WTC11 (cell line): Measurements from ENCODE around the gene ABCC3. TPM values are rescaled to one million over a fixed set of nuclear protein-coding genes. Genes with fewer than 3 reads are reported as not detected.

Source experiments
- ATAC-seq: fragments of 200-7000 bp; cut with Tn5 transposase; 2 replicates; pipeline ENCODE4 v1.10.0; 2021; ENCODE audit warnings: mild to moderate bottlenecking, moderate library complexity
- CTCF ChIA-PET: fragments of 300-600 bp; sonication (Branson Sonifier 250); formaldehyde crosslinking; loops from one replicate; lab custom pipeline; 2021; ENCODE audit warnings: antibody characterized with exemption; lab: Charles Lee
- POLR2A ChIA-PET: fragments of 350-600 bp; sonication (Branson Sonifier 250); formaldehyde crosslinking; loops from one replicate; lab custom pipeline; 2021; ENCODE audit warnings: antibody characterized with exemption; lab: Charles Lee
- DNase-seq: peaks from one replicate; pipeline ENCODE4 v3.0.0; 2021; ENCODE audit warnings: low spot score
- H3K27ac Mint-ChIP-seq: 2 replicates; pipeline ENCODE4 v1.8.0; 2021; ENCODE audit warnings: mixed read lengths
- H3K27me3 Mint-ChIP-seq: 2 replicates; pipeline ENCODE4 v1.8.0; 2021; ENCODE audit warnings: low read depth, mild to moderate bottlenecking, moderate library complexity, mixed read lengths
- H3K36me3 Mint-ChIP-seq: 2 replicates; pipeline ENCODE4 v1.8.0; 2021; ENCODE audit warnings: mixed read lengths
- H3K4me1 Mint-ChIP-seq: 2 replicates; pipeline ENCODE4 v1.8.0; 2022; ENCODE audit warnings: mixed read lengths
- H3K4me3 Mint-ChIP-seq: 2 replicates; pipeline ENCODE4 v1.8.0; 2021; ENCODE audit warnings: mild to moderate bottlenecking, moderate library complexity, mixed read lengths
- H3K9me3 Mint-ChIP-seq: 2 replicates; pipeline ENCODE4 v1.8.0; 2021; ENCODE audit warnings: mixed read lengths
- CBFB ChIP-seq: sonication (generic); formaldehyde crosslinking; IDR thresholded peaks from 2 replicates; pipeline ENCODE4 v1.8.1; 2022; ENCODE audit warnings: mild to moderate bottlenecking, low read depth, missing genetic modification reagents
- CDX4 ChIP-seq: fragments of 250-450 bp; sonication (Bioruptor Pico); IDR thresholded peaks from 2 replicates; pipeline ENCODE4 v1.9.0; 2021; ENCODE audit warnings: moderate library complexity, mild to moderate bottlenecking, inconsistent platforms, borderline replicate concordance
- ETV6 ChIP-seq: sonication (generic); formaldehyde crosslinking; IDR thresholded peaks from 2 replicates; pipeline ENCODE4 v1.8.1; 2022; ENCODE audit warnings: mild to moderate bottlenecking, missing genetic modification reagents
- GRHL2 ChIP-seq: fragments of 250-450 bp; sonication (Bioruptor Pico); IDR thresholded peaks from 2 replicates; pipeline ENCODE4 v1.8.0; 2022; ENCODE audit warnings: mild to moderate bottlenecking, moderate library complexity; ENCODE audit not compliant: insufficient replicate concordance, severe bottlenecking
- GTF2I ChIP-seq: fragments of 250-450 bp; sonication (Bioruptor Pico); conservative IDR thresholded peaks from 2 replicates; pipeline ENCODE4 v1.4.0; 2021; ENCODE audit warnings: mild to moderate bottlenecking
- JAZF1 ChIP-seq: fragments of 250-450 bp; sonication (Bioruptor Pico); IDR thresholded peaks from 2 replicates; pipeline ENCODE4 v1.9.0; 2021; ENCODE audit warnings: moderate library complexity, mild to moderate bottlenecking, inconsistent platforms
- NFATC4 ChIP-seq: fragments of 250-450 bp; sonication (Bioruptor Pico); IDR thresholded peaks from 2 replicates; pipeline ENCODE4 v1.9.0; 2021; ENCODE audit warnings: mild to moderate bottlenecking
- NFE2L1 ChIP-seq: sonication (generic); formaldehyde crosslinking; IDR thresholded peaks from 2 replicates; pipeline ENCODE4 v1.8.1; 2023; ENCODE audit warnings: missing genetic modification reagents
- NR1H2 ChIP-seq: sonication (generic); formaldehyde crosslinking; IDR thresholded peaks from 2 replicates; pipeline ENCODE4 v1.9.0; 2021; ENCODE audit warnings: mild to moderate bottlenecking, moderate library complexity, missing genetic modification reagents
- OVOL2 ChIP-seq: fragments of 250-450 bp; sonication (Bioruptor Pico); IDR thresholded peaks from 2 replicates; pipeline ENCODE4 v1.9.0; 2021; ENCODE audit warnings: mild to moderate bottlenecking, borderline replicate concordance
- PREB ChIP-seq: sonication (generic); formaldehyde crosslinking; IDR thresholded peaks from 2 replicates; pipeline ENCODE4 v1.8.1; 2022; ENCODE audit warnings: mild to moderate bottlenecking, missing genetic modification reagents, moderate library complexity, borderline replicate concordance
- PRRX2 ChIP-seq: fragments of 250-450 bp; sonication (Bioruptor Pico); IDR thresholded peaks from 2 replicates; pipeline ENCODE4 v1.8.0; 2021; ENCODE audit warnings: mild to moderate bottlenecking
- RORB ChIP-seq: fragments of 250-450 bp; sonication (Bioruptor Pico); IDR thresholded peaks from 2 replicates; pipeline ENCODE4 v1.9.0; 2021; ENCODE audit warnings: mild to moderate bottlenecking
- SMAD4 ChIP-seq: sonication (generic); formaldehyde crosslinking; IDR thresholded peaks from 2 replicates; pipeline ENCODE4 v1.8.0; 2022; ENCODE audit warnings: mild to moderate bottlenecking, missing genetic modification reagents
- SOX15 ChIP-seq: fragments of 250-450 bp; sonication (Bioruptor Pico); IDR thresholded peaks from 2 replicates; pipeline ENCODE4 v1.9.0; 2021; ENCODE audit warnings: mild to moderate bottlenecking
- SP1 ChIP-seq: sonication (generic); formaldehyde crosslinking; conservative IDR thresholded peaks from 2 replicates; pipeline ENCODE4 v1.8.1; 2022; ENCODE audit warnings: missing genetic modification reagents
- ZBTB21 ChIP-seq: sonication (generic); formaldehyde crosslinking; IDR thresholded peaks from 2 replicates; pipeline ENCODE4 v1.8.1; 2023; ENCODE audit warnings: mild to moderate bottlenecking, missing genetic modification reagents, borderline replicate concordance
- ZBTB43 ChIP-seq: sonication (generic); formaldehyde crosslinking; IDR thresholded peaks from 2 replicates; pipeline ENCODE4 v1.8.1; 2023; ENCODE audit warnings: mild to moderate bottlenecking, missing genetic modification reagents
- ZNF121 ChIP-seq: sonication (generic); formaldehyde crosslinking; IDR thresholded peaks from 2 replicates; pipeline ENCODE4 v1.8.0; 2023; ENCODE audit warnings: missing genetic modification reagents
- ZNF416 ChIP-seq: fragments of 250-450 bp; sonication (Bioruptor Pico); IDR thresholded peaks from 2 replicates; pipeline ENCODE4 v1.9.0; 2021; ENCODE audit warnings: mild to moderate bottlenecking, inconsistent platforms
- ZNF425 ChIP-seq: fragments of 250-450 bp; sonication (Bioruptor Pico); conservative IDR thresholded peaks from 2 replicates; pipeline ENCODE4 v1.9.0; 2021; ENCODE audit warnings: mild to moderate bottlenecking
- ZSCAN18 ChIP-seq: fragments of 250-450 bp; sonication (Bioruptor Pico); IDR thresholded peaks from 2 replicates; pipeline ENCODE4 v2.1.2; 2022; ENCODE audit warnings: mild to moderate bottlenecking, moderate library complexity
- total RNA-seq: library from RNA; stranded (reverse); gene quantifications from 3 replicates; pipeline ENCODE4 v1.2.3, GENCODE V29; 2021

The ABCC3 gene
- total RNA-seq, 1 experiment from 2014 or later: 0.92 TPM

- ATAC-seq: no peak
- POLR2A ChIA-PET: no interaction called here
- Mint-ChIP-seq H3K4me1 (peaks cover 3% of the 10 kb centered on the region), H3K9me3 (no peaks in the 10 kb centered on the region), H3K36me3 (peaks cover 33% of the 10 kb centered on the region)
- no peak for DNase-seq
- CTCF ChIA-PET: no interaction called here
- TF ChIP-seq RORB (CRISPR knock-in tag) (no peak), CDX4 (no peak), SOX15 (CRISPR knock-in tag) (no peak), JAZF1 (CRISPR knock-in tag) (no peak)
- TF ChIP-seq, all 79 proteins: peak for 0
- Mint-ChIP-seq H3K27me3 (no peaks in the 10 kb centered on the region), H3K27ac (peak overlapping the region; percentile 90), H3K4me3 (no peak overlapping the region)
Observed at GRCh38 chr17:50735287-50735686, 100.6 kb downstream of the ABCC3 start.

GRCh38 chr17:50737118-50737698 lies 102.5 kb downstream of the ABCC3 start:
- peaks cover 3% of the 10 kb centered on the region; the same call in 1 of the 2 replicates for H3K4me1 Mint-ChIP-seq
- TF ChIP-seq ZNF121 (CRISPR knock-in tag) (no peak), GRHL2 (CRISPR knock-in tag) (no peak), ZBTB21 (CRISPR knock-in tag) (no peak), ZBTB43 (CRISPR knock-in tag) (no peak), JAZF1 (CRISPR knock-in tag) (no peak), SMAD4 (CRISPR knock-in tag) (no peak), CBFB (CRISPR knock-in tag) (no peak), GTF2I (no peak), SP1 (CRISPR knock-in tag) (no peak), NR1H2 (no peak), NFATC4 (no peak), NFE2L1 (CRISPR knock-in tag) (no peak), PRRX2 (CRISPR knock-in tag) (no peak)
- H3K27ac Mint-ChIP-seq: no peak overlapping the region; the same call in 1 of the 2 replicates
- H3K27me3 Mint-ChIP-seq: no peaks in the 10 kb centered on the region
- peaks cover 52% of the 10 kb centered on the region for H3K36me3 Mint-ChIP-seq
- no peak for ATAC-seq
- POLR2A ChIA-PET: no interaction called here
- DNase-seq: no peak
- no peaks in the 10 kb centered on the region for H3K9me3 Mint-ChIP-seq
- no peak overlapping the region for H3K4me3 Mint-ChIP-seq
- CTCF ChIA-PET: no interaction called here

- ChIA-PET POLR2A (no interaction called here), CTCF (interaction anchor here (0.9 kb wide), 1 partner anchor 113 kb away, joined by 3 read pairs; no protein-coding TSS in a partner anchor)
- no peak for ATAC-seq
- Mint-ChIP-seq H3K27me3 (no peaks in the 10 kb centered on the region), H3K36me3 (peaks cover 69% of the 10 kb centered on the region), H3K27ac (0 out of 2 replicates have a peak overlapping the region, but pooled peaks have one; percentile 15), H3K4me1 (no peaks in the 10 kb centered on the region; the same call in 1 of the 2 replicates), H3K4me3 (no peak overlapping the region), H3K9me3 (no peaks in the 10 kb centered on the region)
- no peak for TF ChIP-seq ETV6 (CRISPR knock-in tag)
- TF ChIP-seq PREB (CRISPR knock-in tag): no peak
- no peak for TF ChIP-seq ZSCAN18 (CRISPR knock-in tag)
- no peak for TF ChIP-seq OVOL2 (CRISPR knock-in tag)
- no peak for TF ChIP-seq ZNF425 (CRISPR knock-in tag)
- TF ChIP-seq ZNF416: no peak
- no peak for DNase-seq
Observed at GRCh38 chr17:50739098-50739497, 104.4 kb downstream of the ABCC3 start.
